HG02763 (cell line): ENCODE results near the gene QRICH2.
"Not testable (repeated sequence)": the region's sequence is repeated elsewhere in the genome, so short reads cannot be mapped to it uniquely, and the experiment has no call there.

ENCODE experiments used
- ATAC-seq: cut with Tn5 transposase; IDR thresholded peaks from one replicate; pipeline ENCODE4 v1.9.1; 2021; ENCODE audit warnings: mild to moderate bottlenecking, moderate library complexity; ENCODE audit not compliant: unreplicated experiment

Gene QRICH2

GRCh38 chr17:76333673-76334505 is 25.8 kb upstream of the QRICH2 start:
- no peak for ATAC-seq

- ATAC-seq, result no peak
Measured at GRCh38 chr17:76331083-76331482, 23.0 kb upstream of the QRICH2 start.

- ATAC-seq, result no peak
Measured at GRCh38 chr17:76329664-76330063, 21.6 kb upstream of the QRICH2 start.

DNA sequence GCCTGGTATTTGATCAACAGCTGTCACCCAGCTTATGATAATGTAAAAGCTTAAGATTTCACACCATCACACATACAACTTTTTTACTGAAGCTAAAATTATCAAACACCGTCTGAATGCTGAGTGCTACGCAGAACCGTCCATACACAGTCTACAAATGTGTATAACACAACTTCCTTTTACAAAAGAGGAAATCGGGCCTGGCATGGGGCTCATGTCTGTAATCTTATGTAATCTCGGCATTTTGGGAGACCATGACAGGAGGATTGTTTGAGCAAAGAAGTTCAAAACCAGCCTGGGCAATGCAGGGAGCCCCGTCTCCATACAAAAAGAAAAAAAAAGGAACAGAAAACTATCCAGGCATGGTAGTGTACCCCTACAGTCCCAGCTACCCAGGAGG is 19.6 kb upstream of the QRICH2 start:
- no peak for ATAC-seq

DNA sequence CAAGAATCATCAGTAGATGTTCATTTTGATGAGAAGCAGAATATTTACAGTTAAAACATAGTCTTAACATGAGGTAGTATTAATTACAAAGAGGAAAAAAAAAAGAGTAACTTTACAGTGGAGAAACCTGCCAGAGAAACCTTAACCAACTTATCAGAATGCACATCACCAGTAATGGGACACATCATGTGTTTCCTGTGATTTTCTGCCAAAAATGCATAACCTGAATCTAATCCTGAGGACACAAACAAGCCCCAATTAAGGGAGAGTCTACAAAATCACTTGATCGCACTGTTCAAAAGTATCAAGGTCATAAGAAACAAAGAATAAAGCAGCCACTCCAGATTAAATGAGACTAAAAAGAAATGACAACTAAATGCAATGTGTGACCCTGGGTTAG is 18.2 kb upstream of the QRICH2 start:
- no peak for ATAC-seq

DNA sequence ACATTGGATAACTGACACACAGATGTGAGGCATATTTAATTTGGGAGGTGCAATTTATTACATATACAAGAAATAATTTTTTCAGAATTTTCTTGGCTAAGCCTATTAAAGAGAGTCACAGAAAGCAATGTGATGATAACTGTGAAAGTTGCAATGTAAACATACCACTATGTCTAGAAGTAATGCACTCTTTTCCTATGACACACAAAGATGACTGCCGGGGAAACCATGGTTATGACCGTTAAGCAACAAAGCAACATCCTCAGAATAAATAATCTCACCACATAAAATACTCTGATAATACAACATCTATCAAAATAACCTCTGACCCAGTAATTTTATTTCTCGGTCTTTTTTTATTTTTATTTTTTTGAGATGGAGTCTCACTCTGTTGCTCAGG is 10.5 kb upstream of the QRICH2 start:
- ATAC-seq, result no peak

GRCh38 chr17:76317535-76317934 is 9.5 kb upstream of the QRICH2 start:
- ATAC-seq, result no peak

DNA sequence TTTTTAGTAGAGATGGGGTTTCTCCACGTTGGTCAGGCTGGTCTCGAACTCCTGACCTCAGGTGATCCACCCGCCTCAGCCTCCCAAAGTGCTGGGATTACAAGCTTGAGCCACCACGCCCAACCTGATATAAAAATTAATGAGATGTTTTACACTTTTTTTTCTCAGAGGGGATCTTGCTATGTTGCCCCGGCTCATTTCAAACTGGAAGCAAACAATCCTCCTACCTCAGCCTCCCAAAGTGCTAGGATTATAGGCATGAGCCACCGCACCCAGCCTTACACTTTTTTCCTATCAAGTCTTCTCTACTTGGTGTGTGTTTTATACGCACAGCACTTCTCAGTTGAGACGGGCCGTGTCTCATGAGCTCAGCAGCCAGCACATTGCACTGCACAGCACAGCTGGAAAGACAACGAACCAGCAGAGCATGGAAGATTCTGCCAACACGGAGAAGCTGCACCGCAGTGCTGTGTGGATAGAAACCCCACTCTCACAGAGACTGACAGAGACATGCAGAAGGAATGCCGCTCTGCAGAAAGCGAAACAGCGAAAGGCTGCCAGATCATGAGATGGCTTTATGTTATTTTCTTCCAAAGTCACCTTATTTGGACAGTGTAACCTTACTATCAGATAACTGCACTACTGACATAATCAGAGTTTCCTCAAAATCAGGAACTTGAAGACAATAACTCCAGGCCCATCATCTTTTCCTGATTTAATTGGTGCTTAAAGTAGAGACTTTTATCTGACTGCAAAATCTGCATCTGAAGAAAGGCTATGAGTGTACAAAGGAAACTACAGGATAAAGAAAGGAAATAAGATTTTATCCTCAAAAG is 6.5 kb upstream of the QRICH2 start:
- no peak for ATAC-seq

DNA sequence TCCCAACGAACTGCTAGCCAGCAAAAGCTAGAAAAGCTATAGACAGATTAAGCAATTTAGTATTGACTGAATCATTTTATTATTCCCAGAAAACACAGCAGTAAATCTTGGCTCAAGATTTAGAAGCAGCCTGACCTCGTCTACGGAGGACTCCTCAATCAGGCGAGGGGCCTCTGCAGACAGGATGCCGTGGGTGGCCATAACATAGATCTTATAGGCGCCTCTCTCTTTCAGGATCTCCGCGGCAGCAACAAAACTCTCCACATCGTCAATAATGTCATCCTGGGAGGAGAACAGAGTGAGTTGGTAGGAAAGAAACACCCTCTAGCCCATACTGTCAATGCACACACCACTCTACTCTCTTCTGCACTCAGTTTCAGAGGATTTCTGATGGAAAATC is 4.7 kb upstream of the QRICH2 start:
- ATAC-seq, result no peak

GRCh38 chr17:76309461-76309860 is 1.4 kb upstream of the QRICH2 start:
- no peak for ATAC-seq

- no peak for ATAC-seq
Measured at GRCh38 chr17:76307299-76307965, 644 bp downstream of the QRICH2 start.

GRCh38 chr17:76305135-76305454 is 3.0 kb downstream of the QRICH2 start:
- not testable (repeated sequence) for ATAC-seq

- ATAC-seq, result no peak
Measured at GRCh38 chr17:76304226-76305134, 3.6 kb downstream of the QRICH2 start.

- ATAC-seq, result no peak
Measured at GRCh38 chr17:76297436-76297835, 10.6 kb downstream of the QRICH2 start.

DNA sequence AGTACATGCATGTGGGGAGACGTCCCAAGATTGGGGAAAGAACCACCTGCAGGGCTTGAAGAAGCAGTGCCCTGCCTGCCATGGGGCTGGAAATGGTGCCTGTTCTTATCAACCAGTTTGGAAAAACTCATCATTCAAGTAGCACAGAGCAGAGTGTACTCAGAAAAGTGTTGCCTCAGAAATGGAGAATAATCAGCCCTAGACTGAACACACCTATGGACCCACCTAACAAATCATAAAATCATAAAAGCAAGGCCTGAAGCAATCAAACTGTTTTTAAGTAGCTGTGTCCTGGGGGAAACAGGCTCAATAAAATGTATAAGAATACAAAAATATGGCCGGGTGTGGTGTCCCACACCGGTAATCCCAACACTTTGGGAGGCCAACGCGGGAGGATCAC is 11.2 kb downstream of the QRICH2 start:
- ATAC-seq, result no peak

- no peak for ATAC-seq
Measured at GRCh38 chr17:76296186-76296585, 11.9 kb downstream of the QRICH2 start.

GRCh38 chr17:76293106-76293505 is 15.0 kb downstream of the QRICH2 start:
- ATAC-seq, result no peak

- no peak for ATAC-seq
Measured at GRCh38 chr17:76292567-76292966, 15.5 kb downstream of the QRICH2 start.

- no peak for ATAC-seq
Measured at GRCh38 chr17:76281573-76282371, 26.3 kb downstream of the QRICH2 start.

GRCh38 chr17:76280650-76281049 is 27.4 kb downstream of the QRICH2 start:
- no peak for ATAC-seq
